Activated CD8-positive, alpha-beta T cell treated with anti-CD3 and anti-CD28 coated beads for 36 hours (primary cell): ENCODE data around the gene USP40. TPM values are rescaled to one million over a fixed set of nuclear protein-coding genes. Genes with fewer than 3 reads are reported as not detected.

ENCODE experiments used
- ATAC-seq: fragments of 200-7000 bp; cut with Tn5 transposase; one replicate; pipeline ENCODE4 v1.10.0; 2021; ENCODE audit warnings: mild to moderate bottlenecking, moderate library complexity
- CTCF ChIA-PET: fragments of 350-600 bp; sonication (Branson Sonifier 250); formaldehyde crosslinking; loops from one replicate; lab custom pipeline; 2021; ENCODE audit warnings: antibody characterized with exemption; lab: Charles Lee
- POLR2A ChIA-PET: fragments of 350-600 bp; sonication (Branson Sonifier 250); formaldehyde crosslinking; loops from one replicate; lab custom pipeline; 2021; ENCODE audit warnings: antibody characterized with exemption; lab: Charles Lee
- DNase-seq: peaks from one replicate; pipeline ENCODE4 v3.0.0-alpha.2; 2020
- H3K27ac Mint-ChIP-seq: one replicate; pipeline ENCODE4 v1.8.0; 2021; ENCODE audit warnings: mild to moderate bottlenecking, mixed read lengths
- H3K27me3 Mint-ChIP-seq: one replicate; pipeline ENCODE4 v1.8.0; 2021; ENCODE audit warnings: mixed read lengths
- H3K36me3 Mint-ChIP-seq: one replicate; pipeline ENCODE4 v1.8.0; 2021; ENCODE audit warnings: low read depth, mixed read lengths
- H3K4me1 Mint-ChIP-seq: one replicate; pipeline ENCODE4 v1.8.0; 2021; ENCODE audit warnings: low read depth, mixed read lengths
- H3K4me3 Mint-ChIP-seq: one replicate; pipeline ENCODE4 v1.8.0; 2021; ENCODE audit warnings: mild to moderate bottlenecking, moderate library complexity, mixed read lengths
- H3K9me3 Mint-ChIP-seq: one replicate; pipeline ENCODE4 v1.8.0; 2021; ENCODE audit warnings: mixed read lengths
- intact Hi-C: fragments of 100-400 bp; cut with micrococcal nuclease; formaldehyde crosslinking; loops from one replicate; pipeline ENCODE4 v1.10.0; 2022
- total RNA-seq, 2 experiments: library from RNA; stranded (reverse); gene quantifications; one replicate each; pipeline ENCODE4 v1.2.3, GENCODE V29; 2021
- TF ChIP-seq, protein P1 (sequence below): fragments of 200-600 bp; IDR thresholded peaks from one replicate; pipeline ENCODE4 v1.8.0; 2022; ENCODE audit warnings: antibody characterized with exemption, mild to moderate bottlenecking

USP40 gene
- total RNA-seq, 2 experiments from 2014 or later, result 14.0 to 15.8 TPM

DNA sequence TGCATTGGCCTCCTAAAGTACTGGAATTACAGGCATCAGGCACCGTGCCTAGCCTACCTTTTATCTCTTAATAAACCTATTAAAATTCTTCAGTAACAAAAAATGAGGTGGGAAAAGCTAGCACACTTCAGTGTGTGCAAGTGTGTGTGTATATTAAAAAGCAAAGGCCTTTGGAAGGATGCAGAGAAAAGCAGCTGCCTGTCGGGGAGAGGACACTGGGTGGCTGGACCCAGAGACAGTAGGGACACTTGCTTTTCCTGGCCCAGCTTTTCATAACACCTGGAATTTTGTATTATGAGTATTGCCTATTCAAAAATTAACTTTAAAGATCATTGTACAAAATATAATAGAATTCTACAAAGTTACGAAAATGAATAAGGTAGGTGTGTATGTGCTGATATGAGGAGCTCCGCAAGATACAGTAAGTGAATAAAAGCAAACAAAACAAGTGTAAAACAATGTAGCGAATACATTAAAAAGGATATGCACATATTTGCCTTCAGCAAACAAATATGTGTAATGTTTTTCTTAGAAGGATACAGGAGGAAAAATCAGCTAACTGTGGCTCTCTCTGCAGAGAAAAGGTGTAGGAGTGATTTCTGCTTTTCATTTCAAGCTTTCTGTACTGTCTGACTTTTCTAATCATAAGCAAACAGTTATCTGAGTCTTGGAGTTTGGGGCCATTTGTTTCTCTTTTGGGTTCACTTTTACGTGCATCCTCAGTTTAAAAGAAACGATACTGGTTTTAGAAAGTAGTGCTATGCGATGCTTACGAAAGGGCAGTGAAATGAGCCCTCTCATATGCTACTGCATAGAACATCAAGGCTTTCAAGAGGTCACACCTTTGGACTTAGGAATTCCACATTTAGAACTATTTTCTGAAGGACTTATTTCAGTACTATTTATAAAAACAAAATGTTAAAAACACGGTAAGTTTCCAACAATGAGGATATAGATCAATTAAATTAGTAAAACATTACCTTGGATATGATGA, 70.8 kb downstream of the USP40 start:
- H3K4me3 Mint-ChIP-seq, result no peak overlapping the region
- peaks cover 5% of the 10 kb centered on the region for H3K36me3 Mint-ChIP-seq
- ATAC-seq, result no peak
- H3K27ac Mint-ChIP-seq, result no peak overlapping the region
- TF ChIP-seq, protein P1, sequence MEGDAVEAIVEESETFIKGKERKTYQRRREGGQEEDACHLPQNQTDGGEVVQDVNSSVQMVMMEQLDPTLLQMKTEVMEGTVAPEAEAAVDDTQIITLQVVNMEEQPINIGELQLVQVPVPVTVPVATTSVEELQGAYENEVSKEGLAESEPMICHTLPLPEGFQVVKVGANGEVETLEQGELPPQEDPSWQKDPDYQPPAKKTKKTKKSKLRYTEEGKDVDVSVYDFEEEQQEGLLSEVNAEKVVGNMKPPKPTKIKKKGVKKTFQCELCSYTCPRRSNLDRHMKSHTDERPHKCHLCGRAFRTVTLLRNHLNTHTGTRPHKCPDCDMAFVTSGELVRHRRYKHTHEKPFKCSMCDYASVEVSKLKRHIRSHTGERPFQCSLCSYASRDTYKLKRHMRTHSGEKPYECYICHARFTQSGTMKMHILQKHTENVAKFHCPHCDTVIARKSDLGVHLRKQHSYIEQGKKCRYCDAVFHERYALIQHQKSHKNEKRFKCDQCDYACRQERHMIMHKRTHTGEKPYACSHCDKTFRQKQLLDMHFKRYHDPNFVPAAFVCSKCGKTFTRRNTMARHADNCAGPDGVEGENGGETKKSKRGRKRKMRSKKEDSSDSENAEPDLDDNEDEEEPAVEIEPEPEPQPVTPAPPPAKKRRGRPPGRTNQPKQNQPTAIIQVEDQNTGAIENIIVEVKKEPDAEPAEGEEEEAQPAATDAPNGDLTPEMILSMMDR, result no peak
- H3K9me3 Mint-ChIP-seq, result no peaks in the 10 kb centered on the region
- no peak for DNase-seq
- intact Hi-C loops, result no loop called here
- no peaks in the 10 kb centered on the region for H3K27me3 Mint-ChIP-seq
- POLR2A ChIA-PET, result no interaction called here
- CTCF ChIA-PET, result interaction anchor here (1.0 kb wide), 1 partner anchor 52 kb away, joined by 3 read pairs; no protein-coding TSS in a partner anchor
- H3K4me1 Mint-ChIP-seq, result peaks cover 2% of the 10 kb centered on the region

DNA sequence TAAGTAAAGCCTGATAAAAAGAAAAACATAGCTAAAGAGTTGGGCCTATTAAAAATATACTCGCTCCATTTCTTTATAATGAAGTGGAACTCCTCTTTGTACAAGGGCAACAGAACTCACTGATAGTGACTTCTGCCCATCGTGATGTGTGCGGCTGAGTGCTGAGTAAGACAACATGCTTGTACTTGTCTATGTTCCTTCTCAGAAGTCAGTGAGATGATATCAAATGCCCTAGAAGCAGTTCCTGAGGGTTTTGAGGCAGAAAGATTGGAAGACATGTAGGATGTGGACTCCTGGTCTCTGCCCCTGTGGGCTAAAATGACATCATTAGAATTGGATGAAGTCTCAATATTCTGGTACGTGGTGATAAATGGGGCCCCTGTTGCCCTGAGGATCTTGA, 73.8 kb downstream of the USP40 start:
- POLR2A ChIA-PET, result no interaction called here
- TF ChIP-seq, protein P1, result no peak
- H3K27ac Mint-ChIP-seq, result no peak overlapping the region
- CTCF ChIA-PET, result no interaction called here
- H3K9me3 Mint-ChIP-seq, result no peaks in the 10 kb centered on the region
- no peak for DNase-seq
- intact Hi-C loops, result no loop called here
- H3K36me3 Mint-ChIP-seq, result peaks cover 4% of the 10 kb centered on the region
- ATAC-seq, result no peak
- H3K27me3 Mint-ChIP-seq, result no peaks in the 10 kb centered on the region
- H3K4me3 Mint-ChIP-seq, result no peak overlapping the region
- H3K4me1 Mint-ChIP-seq, result no peaks in the 10 kb centered on the region

DNA sequence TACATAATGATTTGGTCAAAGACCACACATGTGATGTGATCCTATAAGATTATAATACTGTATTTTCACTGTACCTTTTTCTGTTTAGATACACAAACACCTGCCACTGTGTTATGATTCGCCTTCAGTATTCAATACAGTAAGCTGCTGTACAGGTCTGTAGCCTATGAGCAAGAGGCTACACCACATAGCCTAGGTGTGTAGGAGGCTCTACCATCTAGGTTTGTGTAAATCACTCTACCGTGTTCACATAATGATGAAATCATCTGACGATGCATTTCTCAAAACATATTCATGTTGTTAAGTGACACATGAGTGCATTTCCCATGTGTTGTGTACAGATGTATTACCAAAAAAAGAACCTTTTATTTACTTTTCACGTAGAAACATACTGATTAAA, 74.5 kb downstream of the USP40 start:
- intact Hi-C loops, result no loop called here
- H3K9me3 Mint-ChIP-seq, result no peaks in the 10 kb centered on the region
- ATAC-seq, result no peak
- peaks cover 4% of the 10 kb centered on the region for H3K36me3 Mint-ChIP-seq
- H3K4me1 Mint-ChIP-seq, result no peaks in the 10 kb centered on the region
- no peaks in the 10 kb centered on the region for H3K27me3 Mint-ChIP-seq
- ChIA-PET CTCF (interaction anchor here (0.8 kb wide), 1 partner anchor 20 kb away, joined by 3 read pairs; no protein-coding TSS in a partner anchor), POLR2A (no interaction called here)
- DNase-seq, result no peak
- TF ChIP-seq, protein P1, result no peak
- H3K27ac Mint-ChIP-seq, result no peak overlapping the region
- no peak overlapping the region for H3K4me3 Mint-ChIP-seq

- H3K27ac Mint-ChIP-seq, result no peak overlapping the region
- no peaks in the 10 kb centered on the region for H3K4me1 Mint-ChIP-seq
- DNase-seq, result no peak
- no peaks in the 10 kb centered on the region for H3K27me3 Mint-ChIP-seq
- TF ChIP-seq, protein P1, result no peak
- CTCF ChIA-PET, result interaction anchor here (0.8 kb wide), 1 partner anchor 21 kb away, joined by 3 read pairs; no protein-coding TSS in a partner anchor
- POLR2A ChIA-PET, result no interaction called here
- no peaks in the 10 kb centered on the region for H3K9me3 Mint-ChIP-seq
- no peak overlapping the region for H3K4me3 Mint-ChIP-seq
- intact Hi-C loops, result no loop called here
- no peak for ATAC-seq
- H3K36me3 Mint-ChIP-seq, result peaks cover 4% of the 10 kb centered on the region
Observed at GRCh38 chr2:233491326-233491725, 75.3 kb downstream of the USP40 start.

DNA sequence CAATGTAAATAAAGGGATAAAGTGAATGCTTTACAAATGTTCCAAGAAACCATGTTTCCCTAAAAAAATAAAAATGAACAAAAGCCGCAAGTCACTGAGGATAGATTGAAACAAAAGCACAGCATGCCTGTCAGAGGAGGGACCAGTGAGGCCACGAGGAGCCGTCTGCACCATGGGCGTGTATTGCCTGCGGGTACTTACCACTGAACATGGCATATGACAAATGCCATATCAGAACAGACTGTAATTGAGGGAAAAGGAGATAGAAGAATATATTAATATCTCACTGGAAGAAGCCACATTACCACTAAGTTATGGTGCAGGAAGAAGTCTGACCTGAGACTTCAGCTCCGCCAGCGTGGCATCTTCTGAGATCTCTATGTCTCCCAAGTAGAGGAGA, 75.8 kb downstream of the USP40 start:
- ChIA-PET POLR2A (no interaction called here), CTCF (interaction anchor here (1.1 kb wide), 1 partner anchor 48 kb away, joined by 4 read pairs; no protein-coding TSS in a partner anchor)
- Mint-ChIP-seq H3K27ac (no peak overlapping the region), H3K4me3 (no peak overlapping the region), H3K27me3 (no peaks in the 10 kb centered on the region), H3K4me1 (no peaks in the 10 kb centered on the region), H3K36me3 (peaks cover 4% of the 10 kb centered on the region), H3K9me3 (no peaks in the 10 kb centered on the region)
- TF ChIP-seq, protein P1, result no peak
- ATAC-seq (no peak), DNase-seq (no peak)
- intact Hi-C loops, result no loop called here
